HG03159 (cell line): ENCODE measurements around the gene HEXD.

Source experiments
- ATAC-seq: cut with Tn5 transposase; IDR thresholded peaks from one replicate; pipeline ENCODE4 v1.9.1; 2021; ENCODE audit warnings: mild to moderate bottlenecking, moderate library complexity; ENCODE audit not compliant: unreplicated experiment

Gene HEXD

DNA sequence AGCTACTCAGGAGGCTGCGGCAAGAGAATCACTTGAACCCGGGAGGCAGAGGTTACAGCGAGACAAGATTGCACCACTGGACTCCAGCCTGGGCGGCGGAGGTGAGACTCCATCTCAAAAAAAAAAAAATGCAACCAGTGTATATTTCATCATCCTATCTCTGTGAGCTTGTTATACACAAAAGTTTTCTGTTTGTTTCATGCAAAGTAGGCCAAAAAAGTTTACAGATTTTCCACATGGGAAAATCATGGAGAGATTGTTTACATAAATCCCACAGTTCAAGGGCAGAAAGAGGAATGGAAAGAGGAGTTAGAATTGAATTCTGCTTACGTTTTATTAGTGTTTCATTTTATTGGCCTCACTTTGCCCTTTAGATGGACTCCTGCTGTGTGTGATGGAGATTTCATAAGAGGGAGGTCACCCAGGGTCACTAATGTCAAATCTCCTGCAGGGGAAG is 65.1 kb downstream of the HEXD start:
- ATAC-seq = no peak

DNA sequence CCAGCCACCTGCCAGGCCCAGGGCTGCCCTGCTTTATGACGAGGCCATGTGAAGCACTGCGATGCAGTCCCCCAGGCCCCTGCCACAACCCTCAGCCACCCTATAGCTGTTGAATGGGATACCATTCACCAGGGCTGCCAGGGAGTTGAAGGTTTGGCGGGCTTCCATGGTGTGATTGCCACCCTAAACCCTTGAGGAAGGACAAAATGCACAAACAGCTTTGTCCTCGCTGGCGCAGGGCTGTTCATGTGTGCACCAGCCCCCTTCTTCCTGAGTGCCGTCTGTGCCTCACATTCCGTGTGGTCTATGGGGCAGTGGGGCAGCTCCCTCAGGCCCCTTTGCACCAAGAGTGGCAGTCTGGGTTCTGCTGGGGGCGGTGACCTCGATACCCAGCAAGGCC is 65.7 kb downstream of the HEXD start:
- no peak for ATAC-seq

DNA sequence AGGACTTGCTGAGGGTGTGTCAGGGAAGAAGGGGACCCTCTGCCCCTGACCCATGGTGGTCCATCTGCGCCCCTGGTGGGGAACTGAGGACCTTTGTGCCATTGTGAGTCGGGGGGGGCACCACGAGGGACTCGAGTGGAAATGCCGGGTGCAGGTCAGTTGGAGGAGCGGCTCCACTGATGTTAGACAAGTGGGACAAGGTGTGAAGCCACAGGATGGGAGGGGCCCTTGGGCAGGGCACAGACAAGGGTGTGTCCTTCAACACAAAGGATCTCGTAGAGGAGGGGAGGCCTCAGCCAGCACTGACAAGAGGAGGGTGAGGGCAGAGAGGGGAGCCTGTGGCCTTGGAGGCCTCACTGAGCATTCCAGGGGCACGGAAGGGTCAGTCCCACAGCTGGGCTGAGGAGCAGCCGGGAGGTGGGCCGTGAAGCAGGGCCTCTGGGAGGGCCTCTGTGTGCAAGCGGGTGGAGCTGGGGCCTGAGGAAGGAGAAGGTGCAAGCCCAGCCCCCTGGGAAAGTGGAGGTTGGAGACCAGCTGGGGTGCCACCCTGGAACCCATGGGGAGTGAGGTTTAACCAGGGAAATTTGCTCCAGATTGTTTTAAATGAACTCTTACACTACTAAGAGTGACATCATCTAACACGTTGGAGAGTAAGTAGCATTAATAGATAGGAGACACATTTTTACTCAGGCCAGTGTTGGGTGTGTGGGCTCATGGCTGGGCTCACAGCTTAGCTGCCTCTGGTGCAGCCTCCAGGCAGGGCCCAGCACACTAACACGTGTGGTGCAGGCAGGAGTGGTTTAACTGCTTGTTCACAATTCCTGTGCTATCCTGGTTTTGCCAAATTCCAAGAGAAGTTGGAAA is 68.3 kb downstream of the HEXD start:
- no peak for ATAC-seq

DNA sequence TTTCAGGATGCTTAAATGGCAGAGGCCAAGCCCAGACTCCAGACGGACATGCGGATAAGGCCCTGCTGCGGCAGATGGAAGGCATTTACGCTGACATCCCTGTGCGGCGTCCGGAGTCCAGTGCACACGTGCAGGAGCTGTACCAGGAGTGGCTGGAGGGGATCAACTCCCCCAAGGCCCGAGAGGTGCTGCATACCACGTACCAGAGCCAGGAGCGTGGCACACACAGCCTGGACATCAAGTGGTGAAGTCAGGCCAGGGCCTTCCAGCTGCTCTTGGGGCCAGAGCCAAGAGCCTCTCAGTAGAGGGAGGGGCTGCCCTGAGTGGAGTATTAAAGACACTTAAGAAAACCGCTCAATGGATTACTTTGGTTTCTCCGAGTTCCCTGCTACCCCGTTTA is 69.8 kb downstream of the HEXD start:
- no peak for ATAC-seq

DNA sequence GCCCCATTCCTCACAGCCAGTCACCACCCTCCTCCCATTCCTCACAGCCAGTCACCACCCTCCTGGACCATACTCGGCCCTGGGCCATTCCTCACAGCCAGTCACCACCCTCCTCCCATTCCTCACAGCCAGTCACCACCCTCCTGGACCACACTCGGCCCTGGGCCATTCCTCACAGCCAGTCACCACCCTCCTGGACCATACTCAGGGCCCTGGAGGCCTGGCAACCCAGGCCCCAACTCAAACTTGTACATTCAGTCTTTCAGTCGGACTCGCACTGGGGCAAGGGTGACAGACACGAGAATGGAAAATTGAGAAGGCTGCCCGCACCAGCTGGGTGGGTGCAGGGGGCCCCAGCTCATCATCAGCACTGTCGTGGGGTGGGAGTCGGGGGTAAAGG is 71.0 kb downstream of the HEXD start:
- ATAC-seq = no peak

DNA sequence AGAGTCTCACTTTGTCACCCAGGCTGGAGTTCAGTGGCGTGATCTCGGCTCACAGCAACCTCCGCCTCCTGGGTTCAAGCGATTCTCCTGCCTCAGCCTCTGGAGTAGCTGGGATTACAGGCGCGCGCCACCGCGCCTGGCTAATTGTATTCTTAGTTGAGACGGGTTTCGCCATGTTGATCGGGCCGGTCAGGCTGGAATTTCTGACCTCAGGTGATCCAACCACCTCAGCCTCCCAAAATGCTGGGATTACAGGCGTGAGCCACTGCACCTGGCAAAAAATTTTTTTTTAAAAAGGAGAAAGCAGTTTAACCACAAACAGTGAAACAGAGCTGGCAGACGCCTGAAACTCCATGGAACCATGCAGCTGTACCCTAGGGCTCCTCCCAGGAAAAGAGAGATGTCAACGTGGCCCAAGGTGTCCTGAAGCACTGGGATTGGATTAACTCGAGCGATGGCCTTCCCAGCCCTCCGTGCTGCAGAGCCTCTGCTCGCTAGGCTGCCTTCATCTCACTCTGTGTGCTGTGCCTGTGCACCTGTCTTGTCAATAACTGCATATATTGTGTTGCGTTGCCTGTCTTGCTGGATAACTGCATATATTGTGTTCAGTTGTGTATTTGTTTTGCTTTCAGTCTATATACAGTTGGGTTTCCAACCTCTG is 71.8 kb downstream of the HEXD start:
- no peak for ATAC-seq

DNA sequence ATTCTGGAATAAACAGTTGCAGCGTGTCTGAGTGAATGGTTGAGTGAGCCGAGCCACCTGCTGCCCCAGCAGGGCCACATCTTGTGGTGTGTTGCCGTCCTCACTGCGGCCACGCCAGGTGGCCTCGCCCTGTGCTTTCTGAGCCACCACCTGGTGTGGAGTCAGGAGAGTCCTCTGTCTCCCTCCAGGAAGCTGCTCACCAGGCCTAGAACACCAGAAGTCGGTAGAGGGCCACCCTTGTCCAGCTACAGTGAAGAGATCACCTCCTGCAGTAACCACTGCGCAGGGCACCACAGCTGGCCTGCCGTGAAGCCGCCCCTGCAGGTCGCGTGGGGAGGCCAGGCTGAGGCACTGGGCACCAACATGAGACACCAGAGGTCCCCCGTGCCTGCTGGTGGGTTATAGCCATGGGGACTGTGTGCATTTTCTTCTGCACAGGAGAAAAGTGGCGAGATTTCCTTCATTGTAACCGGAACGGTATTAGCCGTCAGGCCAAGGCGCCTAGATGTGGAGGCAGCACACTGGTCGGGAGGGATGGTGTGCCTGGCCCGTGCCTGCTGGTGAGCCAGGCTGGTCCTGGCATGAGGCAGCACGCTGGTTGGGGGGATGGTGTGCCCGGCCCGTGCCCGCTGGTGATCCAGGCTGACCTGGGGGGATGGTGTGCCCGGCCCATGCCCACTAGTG is 72.5 kb downstream of the HEXD start:
- ATAC-seq = no peak

DNA sequence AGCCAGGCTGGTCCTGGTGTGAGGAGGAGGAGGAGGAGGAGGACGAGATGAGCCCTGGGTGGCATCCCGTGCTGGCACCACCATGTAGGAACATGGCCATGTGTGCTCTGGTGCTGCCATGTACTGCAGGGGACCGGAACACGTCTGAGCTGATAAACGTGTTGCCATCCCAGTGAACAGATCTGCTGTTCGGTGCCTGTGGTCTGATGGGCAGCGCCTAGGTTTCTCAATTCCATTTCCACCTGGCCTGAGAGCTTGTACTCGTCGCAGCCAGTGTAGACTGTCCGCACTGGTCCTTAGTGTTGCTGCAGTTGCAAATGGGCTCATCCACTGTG is 73.0 kb downstream of the HEXD start:
- ATAC-seq = no peak

DNA sequence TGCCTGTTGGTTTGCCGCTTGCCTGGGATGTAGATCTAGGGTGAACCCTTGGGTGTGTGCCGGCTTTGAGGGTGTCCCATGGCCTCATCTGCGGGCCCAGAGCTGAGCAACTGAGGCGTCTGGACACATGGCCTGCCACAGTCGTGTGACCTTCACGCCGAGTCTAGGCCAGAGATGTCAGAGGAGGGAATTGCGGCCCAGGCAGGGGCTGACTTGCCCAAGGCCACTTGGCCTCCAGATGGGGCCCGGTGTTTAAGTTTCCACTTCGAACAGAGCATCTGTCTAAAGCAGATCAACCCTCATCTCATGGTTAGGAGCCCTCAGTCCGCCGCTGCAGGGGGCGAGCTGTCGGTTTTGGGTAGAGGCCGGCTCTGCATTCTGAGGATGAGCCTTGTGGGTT is 73.4 kb downstream of the HEXD start:
- no peak for ATAC-seq
